Fibroblast of mammary gland (primary cell): Measurements from ENCODE around the gene CHTF8.

Experiments
- DNase-seq: peaks from one replicate; pipeline ENCODE4 v3.0.0-alpha.2; 2010; ENCODE audit warnings: low read depth
- H3K4me3 ChIP-seq: 2 replicates; pipeline ENCODE4 v1.5.1; 2011; ENCODE audit warnings: low read depth, mild to moderate bottlenecking, low read length, moderate library complexity; ENCODE audit not compliant: control insufficient read depth
- TF ChIP-seq, protein P1 (sequence below): conservative IDR thresholded peaks from 2 replicates; pipeline ENCODE4 v1.5.1; 2011; ENCODE audit warnings: low read depth, low read length, inconsistent platforms; ENCODE audit not compliant: control insufficient read depth, insufficient read depth

CHTF8 gene

DNA sequence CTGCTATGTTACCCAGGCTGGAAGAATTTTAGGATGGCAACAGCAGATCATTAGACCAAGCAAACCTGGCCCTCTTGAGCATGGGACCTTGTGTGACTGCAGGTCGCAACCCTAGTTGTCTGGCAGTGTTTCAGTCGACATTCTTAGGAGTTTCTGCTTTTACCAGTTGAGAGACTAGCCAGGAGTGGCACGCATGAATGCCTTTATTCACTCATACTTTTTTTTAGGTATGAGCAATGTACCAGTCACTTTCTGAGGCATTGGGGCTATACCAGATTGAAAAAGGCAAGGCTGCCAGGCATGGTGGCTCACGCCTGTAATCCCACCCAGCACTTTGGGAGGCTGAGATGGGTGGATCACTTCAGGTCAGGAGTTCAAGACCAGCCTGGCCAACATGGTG is 55.1 kb downstream of the CHTF8 start:
- DNase-seq = peak; percentile 40
- TF ChIP-seq, protein P1, sequence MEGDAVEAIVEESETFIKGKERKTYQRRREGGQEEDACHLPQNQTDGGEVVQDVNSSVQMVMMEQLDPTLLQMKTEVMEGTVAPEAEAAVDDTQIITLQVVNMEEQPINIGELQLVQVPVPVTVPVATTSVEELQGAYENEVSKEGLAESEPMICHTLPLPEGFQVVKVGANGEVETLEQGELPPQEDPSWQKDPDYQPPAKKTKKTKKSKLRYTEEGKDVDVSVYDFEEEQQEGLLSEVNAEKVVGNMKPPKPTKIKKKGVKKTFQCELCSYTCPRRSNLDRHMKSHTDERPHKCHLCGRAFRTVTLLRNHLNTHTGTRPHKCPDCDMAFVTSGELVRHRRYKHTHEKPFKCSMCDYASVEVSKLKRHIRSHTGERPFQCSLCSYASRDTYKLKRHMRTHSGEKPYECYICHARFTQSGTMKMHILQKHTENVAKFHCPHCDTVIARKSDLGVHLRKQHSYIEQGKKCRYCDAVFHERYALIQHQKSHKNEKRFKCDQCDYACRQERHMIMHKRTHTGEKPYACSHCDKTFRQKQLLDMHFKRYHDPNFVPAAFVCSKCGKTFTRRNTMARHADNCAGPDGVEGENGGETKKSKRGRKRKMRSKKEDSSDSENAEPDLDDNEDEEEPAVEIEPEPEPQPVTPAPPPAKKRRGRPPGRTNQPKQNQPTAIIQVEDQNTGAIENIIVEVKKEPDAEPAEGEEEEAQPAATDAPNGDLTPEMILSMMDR = no peak
- H3K4me3 ChIP-seq = no peak overlapping the region

DNA sequence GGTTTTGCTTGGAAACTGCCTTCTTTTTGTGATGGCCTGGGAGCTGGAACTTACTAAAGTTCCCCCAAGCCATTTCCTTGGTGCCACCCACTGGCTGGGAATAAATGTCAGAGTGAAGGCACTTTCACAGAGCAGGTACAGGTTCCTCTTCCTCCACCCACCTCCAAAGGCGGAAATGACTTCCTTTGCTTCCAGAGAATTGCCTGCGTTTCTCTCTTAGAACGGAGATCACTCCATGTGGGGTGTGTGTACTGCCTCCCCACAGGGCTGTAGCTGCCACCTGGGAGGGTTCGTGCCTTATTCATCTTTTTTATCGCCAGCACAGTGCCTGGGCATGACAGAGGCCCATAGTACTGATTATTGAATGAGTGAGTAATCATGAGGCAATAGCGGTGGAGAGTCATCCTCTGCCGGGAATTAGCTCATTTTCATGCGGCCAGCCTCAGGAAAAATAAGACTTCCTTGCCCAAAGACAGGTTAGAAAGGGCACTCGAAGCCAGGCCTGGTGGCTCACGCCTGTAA is 59.1 kb downstream of the CHTF8 start:
- TF ChIP-seq, protein P1 = no peak
- DNase-seq = peak; percentile 93
- no peak overlapping the region for H3K4me3 ChIP-seq

DNA sequence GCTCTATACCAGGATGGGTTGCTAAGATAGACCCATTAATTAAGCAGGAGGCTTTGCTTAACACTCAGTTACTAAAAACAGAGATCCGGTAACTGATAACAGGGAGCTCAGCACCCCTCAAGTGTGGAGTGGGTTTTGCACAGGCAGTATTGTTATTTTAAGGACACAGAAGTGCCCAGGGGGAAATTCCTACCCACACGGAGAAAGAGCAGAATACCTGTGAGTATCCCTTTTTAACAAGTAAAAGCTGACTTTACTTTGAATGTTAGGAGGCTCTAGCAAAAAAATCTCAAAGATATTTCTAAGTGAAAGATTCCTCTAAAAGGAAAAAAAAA is 59.8 kb downstream of the CHTF8 start:
- TF ChIP-seq, protein P1 = no peak
- no peak for DNase-seq
- H3K4me3 ChIP-seq = no peak overlapping the region

DNA sequence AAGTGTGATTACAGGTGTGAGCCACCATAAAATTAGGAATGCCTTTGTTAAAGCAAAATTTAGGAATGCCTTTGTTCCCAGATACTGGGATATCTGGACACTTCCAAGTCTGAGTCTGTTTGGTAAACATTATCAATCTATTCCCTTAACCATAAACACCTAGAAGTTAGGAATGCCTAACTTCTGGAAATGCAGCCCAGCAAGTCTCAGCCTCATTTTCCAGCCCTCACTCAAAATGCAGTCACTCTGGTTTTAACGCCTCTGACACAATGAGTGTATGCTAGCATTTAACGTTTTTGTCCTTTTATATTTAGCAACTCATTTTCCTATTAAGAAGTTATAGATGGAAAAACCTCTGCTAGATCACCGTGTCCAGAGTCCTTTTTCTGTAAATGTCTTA is 61.4 kb downstream of the CHTF8 start:
- H3K4me3 ChIP-seq = no peak overlapping the region
- no peak for DNase-seq
- TF ChIP-seq, protein P1 = no peak

DNA sequence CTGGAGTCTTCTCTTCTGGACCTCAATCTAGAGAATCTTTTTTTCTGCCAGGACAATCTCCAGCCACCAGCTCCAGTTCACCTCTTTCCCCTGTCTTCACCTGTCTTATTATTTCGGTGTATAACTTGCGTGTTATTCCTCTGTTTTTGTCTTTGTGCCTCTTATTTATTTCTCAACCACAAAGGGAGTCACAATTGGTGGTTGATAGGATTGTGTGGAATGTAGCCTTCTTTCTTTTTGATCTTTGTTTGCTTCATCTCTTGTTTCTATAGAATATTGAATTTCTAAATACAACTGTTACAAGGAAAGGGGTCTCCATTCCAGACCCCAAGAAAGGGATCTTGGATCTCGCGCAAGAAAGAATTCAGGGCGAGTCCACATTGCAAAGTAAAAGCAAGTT is 62.9 kb downstream of the CHTF8 start:
- DNase-seq = no peak
- TF ChIP-seq, protein P1 = no peak
- H3K4me3 ChIP-seq = no peak overlapping the region
